Erythroblast (primary cell): ENCODE results near the gene DHRSX.
"Not testable (repeated sequence)": the region's sequence is repeated elsewhere in the genome, so short reads cannot be mapped to it uniquely, and the experiment has no call there.

Experiments used
- DNase-seq, 2 experiments: peaks; one replicate each; lab custom pipeline; 2025; lab: John Stamatoyannopoulos, UW
- GATA1 ChIP-seq: IDR thresholded peaks from 2 replicates; pipeline ENCODE4 v1.6.1; 2011; ENCODE audit warnings: low read depth, mild to moderate bottlenecking, control low read depth, low read length, moderate library complexity
- POLR2A ChIP-seq: IDR thresholded peaks from 2 replicates; pipeline ENCODE4 v1.6.1; 2011; ENCODE audit warnings: mild to moderate bottlenecking, low read length

The DHRSX gene

GRCh38 chrX:2316534-2316933 lies 184.2 kb downstream of the DHRSX start:
- TF ChIP-seq POLR2A (no peak), GATA1 (no peak)
- no peak for DNase-seq

- no peak for DNase-seq
- TF ChIP-seq POLR2A (no peak), GATA1 (no peak)
Measured at GRCh38 chrX:2315434-2315833, 185.3 kb downstream of the DHRSX start.

GRCh38 chrX:2314831-2315365 lies 185.9 kb downstream of the DHRSX start:
- TF ChIP-seq POLR2A (no peak), GATA1 (no peak)
- no peak for DNase-seq

GRCh38 chrX:2313864-2314640 lies 186.7 kb downstream of the DHRSX start:
- no peak for DNase-seq
- TF ChIP-seq GATA1: no peak
- no peak for TF ChIP-seq POLR2A

- DNase-seq: not testable (repeated sequence)
Measured at GRCh38 chrX:2312061-2312591, 188.7 kb downstream of the DHRSX start.

- DNase-seq: no peak
- no peak for TF ChIP-seq GATA1
- TF ChIP-seq POLR2A: no peak
Measured at GRCh38 chrX:2311501-2311900, 189.3 kb downstream of the DHRSX start.

- DNase-seq: no peak
- TF ChIP-seq GATA1 (no peak), POLR2A (no peak)
Measured at GRCh38 chrX:2301901-2302300, 198.9 kb downstream of the DHRSX start.

GRCh38 chrX:2299871-2300270 lies 200.9 kb downstream of the DHRSX start:
- TF ChIP-seq GATA1 (no peak), POLR2A (no peak)
- no peak for DNase-seq

GRCh38 chrX:2286731-2287130 lies 214.0 kb downstream of the DHRSX start:
- DNase-seq: no peak
- TF ChIP-seq GATA1: no peak
- TF ChIP-seq POLR2A: no peak

- TF ChIP-seq GATA1 (no peak), POLR2A (no peak)
- DNase-seq: no peak
Measured at GRCh38 chrX:2284601-2285000, 216.2 kb downstream of the DHRSX start.

- DNase-seq: no peak
- TF ChIP-seq GATA1 (no peak), POLR2A (no peak)
Measured at GRCh38 chrX:2284133-2284532, 216.6 kb downstream of the DHRSX start.

GRCh38 chrX:2283111-2283859 lies 217.5 kb downstream of the DHRSX start:
- no peak for TF ChIP-seq GATA1
- no peak for DNase-seq

- no peak for TF ChIP-seq GATA1
- no peak for TF ChIP-seq POLR2A
- DNase-seq: no peak
Measured at GRCh38 chrX:2282490-2283090, 218.2 kb downstream of the DHRSX start.

GRCh38 chrX:2272337-2272736 lies 228.4 kb downstream of the DHRSX start:
- DNase-seq: no peak

GRCh38 chrX:2271595-2271994 lies 229.2 kb downstream of the DHRSX start:
- not testable (repeated sequence) for DNase-seq

More at GRCh38 chrX:2272337-2272736, 228.4 kb downstream of the DHRSX start:
- TF ChIP-seq POLR2A (no peak), GATA1 (no peak)

GRCh38 chrX:2270783-2271182 lies 230.0 kb downstream of the DHRSX start:
- DNase-seq: not testable (repeated sequence)
